Breast epithelium (tissue), 4 donors: Measurements from ENCODE around the gene MCU. TPM values are rescaled to one million over a fixed set of nuclear protein-coding genes. Genes with fewer than 3 reads are reported as not detected.

Experiments
- DNase-seq, 2 donors: peaks; one replicate each; pipeline ENCODE4 v3.0.0-alpha.2; 2019; ENCODE audit warnings: low spot score in 2 of 2
- H3K27ac ChIP-seq, 2 donors: fragments of 200-600 bp; sonication (generic) in 1 of 2; one replicate each; pipeline ENCODE4 v1.5.1; 2016 to 2019; ENCODE audit warnings: mild to moderate bottlenecking in 1 of 2
- H3K27me3 ChIP-seq, 2 donors: fragments of 200-600 bp; sonication (generic) in 1 of 2; one replicate each; pipeline versions ENCODE4 v1.5.1 to v1.6.0; 2017 to 2019; ENCODE audit warnings: control low read depth in 1 of 2, mild to moderate bottlenecking in 1 of 2
- H3K36me3 ChIP-seq: fragments of 200-600 bp; one replicate; pipeline ENCODE4 v1.5.1; 2019
- H3K4me1 ChIP-seq, 2 donors: fragments of 200-600 bp; sonication (generic); one replicate each; pipeline ENCODE4 v1.5.1; 2016 to 2019; ENCODE audit warnings: control low read depth in 1 of 2
- H3K4me3 ChIP-seq, 3 donors: fragments of 200-600 bp; sonication (generic); 1 replicate in 2 of 3; 2 replicates in 1 of 3; pipeline ENCODE4 v1.5.1; 2016 to 2019; ENCODE audit warnings: mild to moderate bottlenecking in 3 of 3, moderate library complexity in 2 of 3
- H3K9me3 ChIP-seq, 2 donors: fragments of 200-600 bp; sonication (generic) in 1 of 2; one replicate each; pipeline ENCODE4 v1.5.1; 2016 to 2019; ENCODE audit warnings: control low read depth in 1 of 2
- POLR2A ChIP-seq: fragments of 450-650 bp; IDR thresholded peaks from one replicate; pipeline ENCODE4 v1.6.1; 2016; ENCODE audit warnings: antibody characterized with exemption, mild to moderate bottlenecking, moderate library complexity
- POLR2AphosphoS5 ChIP-seq, 3 donors: sonication (generic); formaldehyde crosslinking; IDR thresholded peaks; one replicate each; pipeline ENCODE4 v1.6.1; 2017; ENCODE audit warnings: antibody characterized with exemption in 3 of 3
- intact Hi-C: fragments of 100-400 bp; cut with DNase I; formaldehyde crosslinking; loops from one replicate; pipeline ENCODE4 v1.15.1; 2023; ENCODE audit warnings: low total_unique reads
- total RNA-seq, 3 donors: library from RNA; depleted of rRNA; stranded (reverse); fragments of >200 nt; gene quantifications; one replicate each; pipeline ENCODE4 v1.1.0, GENCODE V29; 2016
- TF ChIP-seq, protein P1 (sequence below), 3 donors: fragments of 450-650 bp; IDR thresholded peaks; one replicate each; pipeline ENCODE4 v1.5.1; 2016 to 2017; ENCODE audit warnings: antibody characterized with exemption in 3 of 3, mild to moderate bottlenecking in 3 of 3, moderate library complexity in 3 of 3

MCU gene
- total RNA-seq, 3 donors from 2014 or later, result 11.7 to 27.4 (median 20.6) TPM

DNA sequence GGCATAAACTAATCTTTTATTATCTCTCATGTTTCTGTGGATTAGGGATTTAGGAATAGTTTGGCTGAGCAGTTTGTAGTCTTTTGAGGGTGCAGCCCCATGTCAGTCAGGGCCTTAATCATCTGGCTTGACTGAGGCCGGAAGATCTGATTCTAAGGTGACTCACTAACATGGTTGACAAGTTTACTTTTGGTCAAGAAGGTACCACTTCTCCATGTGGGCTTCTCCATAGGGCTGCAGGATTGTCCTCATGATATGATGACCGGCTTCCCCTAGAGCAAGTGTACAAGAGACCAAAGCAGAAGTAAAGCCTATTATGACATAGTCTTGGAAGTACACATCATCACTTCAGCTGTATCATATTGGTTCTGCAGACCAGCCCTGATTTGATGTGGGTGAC is 155.7 kb downstream of the MCU start:
- no peak for TF ChIP-seq POLR2A
- no peak for TF ChIP-seq POLR2AphosphoS5 (IDR thresholded peaks at IDR 0.05)
- TF ChIP-seq, protein P1, sequence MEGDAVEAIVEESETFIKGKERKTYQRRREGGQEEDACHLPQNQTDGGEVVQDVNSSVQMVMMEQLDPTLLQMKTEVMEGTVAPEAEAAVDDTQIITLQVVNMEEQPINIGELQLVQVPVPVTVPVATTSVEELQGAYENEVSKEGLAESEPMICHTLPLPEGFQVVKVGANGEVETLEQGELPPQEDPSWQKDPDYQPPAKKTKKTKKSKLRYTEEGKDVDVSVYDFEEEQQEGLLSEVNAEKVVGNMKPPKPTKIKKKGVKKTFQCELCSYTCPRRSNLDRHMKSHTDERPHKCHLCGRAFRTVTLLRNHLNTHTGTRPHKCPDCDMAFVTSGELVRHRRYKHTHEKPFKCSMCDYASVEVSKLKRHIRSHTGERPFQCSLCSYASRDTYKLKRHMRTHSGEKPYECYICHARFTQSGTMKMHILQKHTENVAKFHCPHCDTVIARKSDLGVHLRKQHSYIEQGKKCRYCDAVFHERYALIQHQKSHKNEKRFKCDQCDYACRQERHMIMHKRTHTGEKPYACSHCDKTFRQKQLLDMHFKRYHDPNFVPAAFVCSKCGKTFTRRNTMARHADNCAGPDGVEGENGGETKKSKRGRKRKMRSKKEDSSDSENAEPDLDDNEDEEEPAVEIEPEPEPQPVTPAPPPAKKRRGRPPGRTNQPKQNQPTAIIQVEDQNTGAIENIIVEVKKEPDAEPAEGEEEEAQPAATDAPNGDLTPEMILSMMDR (IDR thresholded peaks at IDR 0.05), result no peak
- H3K4me1 ChIP-seq, result no peaks in the 10 kb centered on the region
- no peaks in the 10 kb centered on the region for H3K27me3 ChIP-seq
- no peak overlapping the region for H3K27ac ChIP-seq
- H3K4me3 ChIP-seq, result no peak overlapping the region
- no peaks in the 10 kb centered on the region for H3K9me3 ChIP-seq
- no peaks in the 10 kb centered on the region for H3K36me3 ChIP-seq
- no peak for DNase-seq
- intact Hi-C loops, result no loop called here

DNA sequence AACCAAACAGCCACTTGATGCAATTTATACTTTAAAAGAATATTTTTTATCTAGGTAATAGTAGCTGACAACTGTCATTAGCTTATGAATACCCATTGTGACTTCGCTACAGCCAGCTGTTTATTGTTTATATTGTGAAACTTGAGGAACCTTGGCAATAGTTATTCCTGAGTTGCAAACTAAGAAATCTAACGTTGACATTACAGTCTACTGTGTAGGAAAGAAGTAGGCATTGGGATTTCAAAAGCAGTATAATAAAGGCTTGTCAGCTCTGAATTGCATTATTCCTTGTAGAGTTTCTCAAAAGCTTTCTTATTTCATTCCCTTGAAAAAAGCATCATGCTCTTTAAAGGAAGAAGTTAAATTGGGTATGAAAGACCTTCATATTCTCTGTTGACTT is 158.9 kb downstream of the MCU start:
- intact Hi-C loops, result no loop called here
- no peak for DNase-seq
- peaks cover 0 to 5% of the 10 kb centered on the region in 2 donors for H3K9me3 ChIP-seq
- H3K27me3 ChIP-seq, result no peaks in the 10 kb centered on the region
- no peaks in the 10 kb centered on the region for H3K4me1 ChIP-seq
- H3K4me3 ChIP-seq, result no peak overlapping the region
- H3K27ac ChIP-seq, result no peak overlapping the region
- no peaks in the 10 kb centered on the region for H3K36me3 ChIP-seq
- TF ChIP-seq POLR2AphosphoS5 (IDR thresholded peaks at IDR 0.05) (no peak), POLR2A (no peak)
- TF ChIP-seq, protein P1 (IDR thresholded peaks at IDR 0.05), result no peak

DNA sequence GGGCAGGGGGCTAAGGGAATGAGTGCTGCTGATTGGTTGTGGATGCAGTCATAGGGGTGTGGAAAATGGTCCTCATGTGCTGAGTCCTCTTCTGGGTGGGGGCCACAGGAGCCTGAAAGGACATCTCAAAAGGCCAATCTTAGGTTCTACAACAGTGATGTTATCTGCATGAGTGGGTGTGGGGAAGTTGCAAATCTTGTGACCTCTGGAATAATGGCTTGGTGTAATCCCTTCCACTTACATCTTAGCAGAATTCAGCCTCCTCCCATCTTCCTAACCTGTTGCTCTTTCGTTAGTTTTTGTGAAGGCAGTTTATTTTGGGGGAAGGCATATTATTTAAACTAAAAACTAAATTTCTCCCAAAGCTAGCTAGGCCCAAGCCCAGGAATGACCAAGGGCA is 159.6 kb downstream of the MCU start:
- no peaks in the 10 kb centered on the region for H3K27me3 ChIP-seq
- no peak for DNase-seq
- no peaks in the 10 kb centered on the region for H3K36me3 ChIP-seq
- H3K4me1 ChIP-seq, result no peaks in the 10 kb centered on the region
- no peak overlapping the region for H3K4me3 ChIP-seq
- peaks cover 0 to 5% of the 10 kb centered on the region in 2 donors for H3K9me3 ChIP-seq
- H3K27ac ChIP-seq, result no peak overlapping the region
- TF ChIP-seq POLR2AphosphoS5 (IDR thresholded peaks at IDR 0.05) (no peak), POLR2A (no peak)
- TF ChIP-seq, protein P1 (IDR thresholded peaks at IDR 0.05), result no peak
- intact Hi-C loops, result no loop called here

DNA sequence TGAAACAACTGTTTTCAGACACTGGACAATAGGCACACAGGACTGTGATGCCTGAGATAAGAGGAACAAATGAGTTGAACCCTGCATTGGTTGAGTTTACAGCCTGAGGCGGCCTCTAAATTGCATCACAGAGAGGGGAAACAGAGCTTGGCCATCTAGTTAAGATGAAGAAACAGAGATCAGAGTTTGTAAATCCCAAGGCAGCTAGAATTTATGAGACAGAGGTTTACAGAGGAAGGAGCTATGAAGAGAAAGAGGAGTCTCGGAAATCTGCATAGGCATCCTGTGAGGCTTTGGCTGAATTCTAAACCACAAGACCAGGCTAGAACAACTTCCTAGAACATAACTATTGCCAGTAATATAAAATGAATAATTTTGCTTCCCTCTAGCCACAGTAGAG is 160.6 kb downstream of the MCU start:
- no peak for DNase-seq
- no peaks in the 10 kb centered on the region for H3K4me1 ChIP-seq

DNA sequence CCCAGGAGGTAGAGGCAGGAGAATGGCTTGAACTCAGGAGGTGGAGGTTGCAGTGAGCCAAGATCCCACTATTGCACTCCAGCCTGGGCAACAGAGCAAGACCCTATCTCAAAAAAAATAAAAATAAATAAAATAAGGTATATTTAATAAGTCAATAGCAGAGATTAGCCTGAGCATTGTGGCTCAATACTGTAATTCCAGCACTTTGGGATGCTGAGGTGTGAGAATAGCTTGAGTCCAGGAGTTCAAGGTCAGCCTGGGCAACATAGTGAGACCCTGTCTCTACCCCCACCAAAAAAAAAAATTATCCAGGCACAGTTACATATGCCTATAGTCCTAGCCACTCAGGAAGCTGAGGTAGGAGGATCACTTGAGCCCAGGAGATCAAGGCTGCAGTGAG is 163.2 kb downstream of the MCU start:
- no peak for DNase-seq
- no peak overlapping the region for H3K27ac ChIP-seq
- intact Hi-C loops, result no loop called here
- no peaks in the 10 kb centered on the region for H3K4me1 ChIP-seq
- H3K9me3 ChIP-seq, result peaks cover 0 to 5% of the 10 kb centered on the region in 2 donors
- no peak overlapping the region for H3K4me3 ChIP-seq
- H3K36me3 ChIP-seq, result no peaks in the 10 kb centered on the region
- no peaks in the 10 kb centered on the region for H3K27me3 ChIP-seq
- TF ChIP-seq POLR2AphosphoS5 (IDR thresholded peaks at IDR 0.05) (no peak), POLR2A (no peak)
- TF ChIP-seq, protein P1 (IDR thresholded peaks at IDR 0.05), result no peak

More for the DNA sequence above, 160.6 kb downstream of the MCU start:
- Histone ChIP-seq H3K27ac (no peak overlapping the region), H3K36me3 (no peaks in the 10 kb centered on the region), H3K9me3 (peaks cover 0 to 5% of the 10 kb centered on the region in 2 donors), H3K4me3 (no peak overlapping the region), H3K27me3 (no peaks in the 10 kb centered on the region)
- intact Hi-C loops, result no loop called here
- TF ChIP-seq POLR2A (no peak), POLR2AphosphoS5 (IDR thresholded peaks at IDR 0.05) (no peak)
- TF ChIP-seq, protein P1 (IDR thresholded peaks at IDR 0.05), result no peak
